ENCODE results near the gene FGF12.

- TF ChIP-seq CTCF (IDR thresholded peaks at IDR 0.05 in 4 of 5, conservative IDR thresholded peaks at IDR 0.05 in 1 of 5) (no peak), POLR2A (IDR thresholded peaks at IDR 0.05) (no peak)
Observed at GRCh38 chr3:192684151-192684550, 43.2 kb downstream of the FGF12 start.
